ENCODE measurements around the gene HHLA2. TPM values are rescaled to one million over a fixed set of nuclear protein-coding genes. Genes with fewer than 3 reads are reported as not detected.
"Not testable (repeated sequence)": the region's sequence is repeated elsewhere in the genome, so short reads cannot be mapped to it uniquely, and the experiment has no call there.

The HHLA2 gene
- under 1 TPM in 2 of 3 donors, not detected in 1; 0.08 to 0.25 TPM for polyA plus RNA-seq

GRCh38 chr3:108296239-108296638, at the start of gene HHLA2:
Gene HHLA2 (plus strand): TSS chr3:108296548. CDS start chr3:108351814, 55,266 bp downstream.
- no peak within 1 kb of the TSS for H3K27ac ChIP-seq (ENCODE audit: low read depth, low read length)
- 39 to 75% (median 73%) methylated on average over 2 of the region's 2 CpGs for WGBS, 3 donors

GRCh38 chr3:108250626-108251025, 45.7 kb upstream of the HHLA2 start:
- no peak overlapping the region for H3K27ac ChIP-seq (ENCODE audit: low read depth, low read length)
- WGBS, 3 donors, result 82 to 89% (median 89%) methylated on average over 2 of the region's 2 CpGs

- H3K27ac ChIP-seq (ENCODE audit: low read depth, low read length), result no peak overlapping the region
- WGBS, 3 donors, result 40 to 88% (median 88%) methylated on average over 4 of the region's 4 CpGs
Measured at GRCh38 chr3:108251265-108251664, 45.1 kb upstream of the HHLA2 start.

- H3K27ac ChIP-seq (ENCODE audit: low read depth, low read length), result no peak overlapping the region
- WGBS, 3 donors, result 86 to 100% (median 94%) methylated on average over 1 of the region's 1 CpG
Measured at GRCh38 chr3:108251844-108252243, 44.5 kb upstream of the HHLA2 start.

DNA sequence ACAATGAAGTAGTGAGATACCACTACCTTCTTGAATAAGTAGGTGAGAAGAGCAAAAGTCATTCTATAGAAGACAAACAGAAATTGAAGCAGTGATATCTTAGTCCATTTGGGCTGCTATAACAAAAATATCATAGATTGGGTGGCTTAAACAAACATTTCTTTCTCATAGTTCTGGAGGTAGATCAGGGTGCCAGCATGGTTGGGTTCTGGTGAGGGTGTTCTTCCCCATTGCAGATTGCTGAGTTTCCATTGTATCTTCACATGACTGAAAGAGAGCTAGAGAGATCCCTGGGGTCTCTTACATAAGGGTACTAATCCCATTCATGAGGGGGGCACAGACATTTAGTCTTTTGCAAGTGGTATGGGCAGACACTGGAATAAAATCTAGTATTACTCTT, 41.2 kb upstream of the HHLA2 start:
- H3K27ac ChIP-seq (ENCODE audit: low read depth, low read length), result no peak overlapping the region

GRCh38 chr3:108264534-108265298, 31.6 kb upstream of the HHLA2 start:
- whole genome bisulfite sequencing, 3 donors, result 77 to 86% (median 86%) methylated on average over 5 of the region's 5 CpGs
- H3K27ac ChIP-seq (ENCODE audit: low read depth, low read length), result not testable (repeated sequence)

DNA sequence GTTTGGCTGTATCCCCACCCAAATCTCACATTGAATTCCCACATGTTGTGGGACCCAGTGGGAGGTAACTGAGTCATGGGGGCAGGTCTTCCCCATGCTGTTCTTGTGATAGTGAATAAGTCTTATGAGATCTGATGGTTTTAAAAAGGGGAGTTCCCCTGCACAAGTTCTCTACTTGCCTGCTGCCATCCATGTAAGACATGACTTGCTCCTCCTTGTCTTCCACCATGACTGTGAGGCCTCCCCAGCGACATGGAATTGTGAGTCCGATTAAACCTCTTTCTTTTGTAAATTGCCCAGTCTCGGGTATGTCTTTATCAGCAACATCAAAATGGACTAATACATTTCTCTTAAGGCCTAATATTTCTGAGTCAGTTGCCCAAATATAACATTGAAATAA, 28.1 kb upstream of the HHLA2 start:
- WGBS, 3 donors, result 95 to 97% (median 96%) methylated on average over 3 of the region's 3 CpGs
- not testable (repeated sequence) for H3K27ac ChIP-seq (ENCODE audit: low read depth, low read length)

GRCh38 chr3:108271626-108272025, 24.7 kb upstream of the HHLA2 start:
- WGBS, 3 donors, result 44 to 83% (median 59%) methylated on average over 2 of the region's 2 CpGs
- H3K27ac ChIP-seq (ENCODE audit: low read depth, low read length), result no peak overlapping the region

DNA sequence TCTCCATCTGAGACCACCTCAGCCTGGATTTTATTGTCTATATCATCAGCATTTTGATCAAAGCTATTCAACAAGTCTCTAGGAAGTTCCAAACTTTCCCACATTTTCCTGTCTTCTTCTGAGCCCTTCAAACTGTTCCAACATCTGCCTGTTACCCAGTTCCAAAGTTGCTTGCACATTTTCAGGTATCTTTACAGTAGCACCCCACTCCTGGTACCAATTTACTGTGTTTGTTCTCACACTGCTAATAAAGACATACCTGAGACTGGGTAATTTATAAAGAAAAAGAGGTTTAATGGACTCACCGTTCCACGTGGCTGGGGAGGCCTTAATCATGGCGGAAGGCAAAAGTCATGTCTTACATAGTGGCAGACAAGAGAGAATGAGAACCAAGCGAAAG, 17.3 kb upstream of the HHLA2 start:
- H3K27ac ChIP-seq (ENCODE audit: low read depth, low read length), result not testable (repeated sequence)
- WGBS, 3 donors, result 70 to 92% (median 79%) methylated on average over 4 of the region's 4 CpGs

GRCh38 chr3:108280476-108280875, 15.9 kb upstream of the HHLA2 start:
- no peak overlapping the region for H3K27ac ChIP-seq (ENCODE audit: low read depth, low read length)

DNA sequence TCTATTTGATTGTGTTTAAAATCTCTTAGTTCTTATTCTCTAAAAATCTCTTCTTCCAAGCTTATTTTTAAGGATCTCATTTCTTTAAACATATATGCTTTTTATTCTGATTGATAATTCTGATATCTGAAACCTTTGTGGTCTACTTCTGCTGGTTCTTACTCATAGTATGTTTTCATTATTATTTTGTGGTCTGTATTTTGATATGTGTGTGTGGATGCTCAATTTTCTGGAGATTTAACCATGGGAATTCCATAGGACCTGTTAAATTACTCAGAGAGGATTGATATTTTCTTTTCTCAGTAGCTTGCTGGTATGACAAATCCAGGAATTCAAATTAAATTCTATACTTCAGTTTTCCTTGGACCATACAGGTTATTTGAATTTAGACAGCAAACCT, 14.7 kb upstream of the HHLA2 start:
- H3K27ac ChIP-seq (ENCODE audit: low read depth, low read length), result no peak overlapping the region

DNA sequence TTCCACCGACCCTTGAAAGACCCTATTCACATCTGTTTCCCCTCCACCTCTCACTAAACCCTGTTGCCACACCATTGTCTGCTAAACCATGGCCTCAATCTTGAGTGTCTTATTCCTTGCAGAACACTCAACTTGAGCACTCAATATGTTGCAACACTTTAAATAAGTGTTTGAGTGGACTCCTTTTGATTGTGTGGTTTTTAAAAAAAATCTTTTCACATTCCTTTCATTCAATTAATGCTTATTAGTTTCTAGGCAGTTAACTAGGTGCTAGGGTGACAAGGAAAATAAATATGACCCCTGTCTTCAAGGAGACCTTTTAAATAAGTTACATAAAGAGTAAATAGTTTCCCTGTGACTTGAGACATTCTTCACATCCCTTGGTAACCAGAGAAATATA, 13.3 kb upstream of the HHLA2 start:
- 37 to 41% (median 40%) methylated on average over 1 of the region's 1 CpG for WGBS, 3 donors
- H3K27ac ChIP-seq (ENCODE audit: low read depth, low read length), result no peak overlapping the region

- 73 to 81% (median 79%) methylated on average over 2 of the region's 2 CpGs for WGBS, 3 donors
- H3K27ac ChIP-seq (ENCODE audit: low read depth, low read length), result no peak overlapping the region
Measured at GRCh38 chr3:108283989-108284388, 12.4 kb upstream of the HHLA2 start.

- WGBS, 3 donors, result 67 to 88% (median 82%) methylated on average over 1 of the region's 1 CpG
- no peak overlapping the region for H3K27ac ChIP-seq (ENCODE audit: low read depth, low read length)
Measured at GRCh38 chr3:108285176-108285575, 11.2 kb upstream of the HHLA2 start.

DNA sequence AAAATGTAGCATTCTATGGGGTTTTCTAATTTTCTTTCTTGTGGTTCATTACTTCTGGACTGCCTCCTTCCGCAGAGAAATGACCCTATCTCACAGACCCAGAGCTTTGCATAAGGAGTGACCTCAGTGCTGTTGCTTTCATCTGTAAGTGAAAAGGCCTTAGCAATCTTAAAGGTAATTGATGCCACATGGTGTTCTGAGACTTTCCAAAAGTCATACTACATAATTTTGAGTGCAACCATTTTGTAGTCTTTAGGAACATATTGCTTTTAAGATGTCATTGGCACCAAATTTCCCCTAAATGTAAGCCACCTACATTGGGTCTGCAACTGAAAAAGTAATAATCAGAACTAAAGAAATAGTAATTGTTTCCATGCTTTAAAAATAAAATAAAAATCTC, 9.2 kb upstream of the HHLA2 start:
- H3K27ac ChIP-seq (ENCODE audit: low read depth, low read length), result no peak overlapping the region
- WGBS, 3 donors, result 0 to 97% (median 59%) methylated on average over 1 of the region's 1 CpG

- 94 to 96% (median 95%) methylated on average over 6 of the region's 6 CpGs for WGBS, 3 donors
- not testable (repeated sequence) for H3K27ac ChIP-seq (ENCODE audit: low read depth, low read length)
Measured at GRCh38 chr3:108288193-108288592, 8.2 kb upstream of the HHLA2 start.

- 18 to 82% (median 79%) methylated on average over 2 of the region's 2 CpGs for WGBS, 3 donors
- H3K27ac ChIP-seq (ENCODE audit: low read depth, low read length), result no peak overlapping the region
Measured at GRCh38 chr3:108289159-108289558, 7.2 kb upstream of the HHLA2 start.

DNA sequence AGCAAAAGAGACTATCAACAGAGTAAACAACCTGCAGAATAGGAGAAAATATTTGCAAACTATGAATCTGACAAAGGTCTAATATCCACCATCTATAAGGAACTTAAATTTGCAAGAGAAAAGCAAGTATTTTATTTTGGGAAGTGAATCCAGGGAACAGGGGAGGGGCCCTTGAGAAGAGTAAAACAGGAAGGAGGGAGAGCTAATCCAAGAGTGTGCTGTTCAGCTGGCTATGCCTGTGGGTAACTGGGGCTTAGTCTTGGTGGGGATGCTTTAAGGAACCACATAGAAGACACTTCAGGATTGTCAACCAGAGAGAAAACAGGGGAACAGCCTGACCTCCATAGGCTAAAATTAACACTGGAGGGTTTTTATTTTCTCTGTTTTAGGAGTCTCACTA, 3.9 kb upstream of the HHLA2 start:
- no peak overlapping the region for H3K27ac ChIP-seq (ENCODE audit: low read depth, low read length)

DNA sequence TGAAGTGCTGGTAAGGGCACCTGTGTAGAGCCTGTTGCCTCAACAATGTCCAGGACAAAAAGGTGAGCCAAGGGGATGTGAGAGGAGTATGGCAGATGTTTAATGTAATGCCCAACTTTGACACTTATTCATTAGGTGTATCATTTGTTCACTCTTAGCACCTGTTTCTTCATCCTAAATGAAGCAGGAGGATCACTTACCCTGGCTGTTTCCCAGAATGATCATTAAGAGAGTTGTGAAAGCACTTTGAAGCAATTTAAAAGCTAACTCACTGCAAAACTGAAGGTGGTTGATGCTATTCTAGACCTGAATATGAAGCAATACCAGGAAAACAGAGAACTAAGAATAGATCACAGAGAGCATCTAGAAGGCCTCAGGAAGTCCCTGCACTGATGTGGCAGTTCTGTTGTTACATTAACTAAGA, 3.4 kb upstream of the HHLA2 start:
- H3K27ac ChIP-seq (ENCODE audit: low read depth, low read length), result no peak overlapping the region

- 62 to 83% (median 80%) methylated on average over 4 of the region's 4 CpGs for WGBS, 3 donors
Measured at GRCh38 chr3:108293858-108294257, 2.5 kb upstream of the HHLA2 start.

More at GRCh38 chr3:108293858-108294257, 2.5 kb upstream of the HHLA2 start:
- no peak overlapping the region for H3K27ac ChIP-seq (ENCODE audit: low read depth, low read length)
